NT2/D1 (cell line): ENCODE measurements around the gene FBLL1.

ENCODE experiments used
- SUZ12 ChIP-seq: IDR thresholded peaks from 2 replicates; pipeline ENCODE4 v1.6.1; 2011; ENCODE audit not compliant: insufficient read length, insufficient read depth; ENCODE audit errors: extremely low read depth
- YY1 ChIP-seq: IDR thresholded peaks from 2 replicates; pipeline ENCODE4 v1.6.1; 2011; ENCODE audit not compliant: insufficient read length, insufficient read depth
- ZNF274 ChIP-seq: IDR thresholded peaks from 2 replicates; pipeline ENCODE4 v1.6.1; 2011; ENCODE audit warnings: mild to moderate bottlenecking, low read depth, low read length

DNA sequence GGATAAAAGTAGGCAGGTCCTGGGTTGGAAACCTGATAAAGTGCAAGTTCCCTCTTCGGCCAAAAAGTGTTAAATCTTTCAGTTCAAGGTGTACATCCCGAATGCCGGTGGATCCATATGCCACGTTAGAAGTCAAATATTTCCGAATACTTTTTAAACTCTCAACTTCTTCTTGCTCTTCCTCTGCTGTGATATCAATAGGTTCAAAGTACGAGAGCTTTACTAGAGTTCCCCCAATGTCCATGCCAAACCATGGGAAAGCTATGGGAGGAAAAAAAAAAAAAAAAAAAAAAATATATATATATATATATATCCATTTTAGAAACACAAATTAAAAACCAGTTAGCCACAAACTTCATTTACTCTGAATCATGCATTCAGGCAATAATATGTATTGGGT is 39.6 kb downstream of the FBLL1 start:
- TF ChIP-seq ZNF274 (no peak), YY1 (no peak), SUZ12 (no peak)
